GM12878 (cell line): ENCODE results near the gene RIPOR1. TPM values are rescaled to one million over a fixed set of nuclear protein-coding genes. Genes with fewer than 3 reads are reported as not detected.

Experiments
- ATAC-seq: fragments of 200-7000 bp; cut with Tn5 transposase; 3 replicates; pipeline ENCODE4 v1.9.1; 2020; ENCODE audit warnings: mild to moderate bottlenecking, moderate library complexity
- BruUV-seq: library from RNA; stranded (reverse); fragments of 400-500 nt; replicated peaks from 2 replicates; lab custom pipeline; 2021; lab: Mats Ljungman, UMichigan
- CTCF ChIA-PET: fragments of 300-600 bp; sonication (Branson Sonifier 250); formaldehyde crosslinking; extraction: SDS; loops from one replicate; lab custom pipeline; 2021; ENCODE audit warnings: inconsistent platforms; lab: Yijun Ruan, JAX
- POLR2A ChIA-PET: fragments of 350-600 bp; formaldehyde crosslinking; extraction: SDS; loops from one replicate; lab custom pipeline; 2021; ENCODE audit warnings: inconsistent platforms; lab: Charles Lee
- RAD21 ChIA-PET: fragments of 300-600 bp; sonication (Branson Sonifier 250); formaldehyde crosslinking; loops from one replicate; lab custom pipeline; 2023; ENCODE audit warnings: antibody characterized with exemption; ENCODE audit not compliant: unreplicated experiment; lab: Charles Lee
- SMC1A ChIA-PET: fragments of 300-600 bp; sonication (Branson Sonifier 250); formaldehyde crosslinking; loops from one replicate; lab custom pipeline; 2023; ENCODE audit not compliant: unreplicated experiment, uncharacterized antibody; lab: Charles Lee
- DNase-seq: peaks from one replicate; pipeline ENCODE4 v3.0.0-alpha.2; 2011; ENCODE audit warnings: low read depth, low spot score
- FAIRE-seq: peaks from 3 replicates; lab custom pipeline; 2011; peaks lifted over from hg19 to GRCh38; lab: Jason Lieb, UNC
- H2AFZ ChIP-seq: 2 replicates; pipeline ENCODE4 v1.6.0; 2011; ENCODE audit warnings: low read depth, low read length, control low read depth; ENCODE audit not compliant: control insufficient read depth
- H3K27ac ChIP-seq: 2 replicates; pipeline ENCODE4 v1.5.1; 2011; ENCODE audit warnings: control low read depth; ENCODE audit not compliant: control insufficient read depth, insufficient read depth
- H3K27me3 ChIP-seq, 2 experiments: replicated peaks in 1 of 2; 2 replicates each; pipeline versions ENCODE4 v1.6.0 to v1.6.1; 2011; ENCODE audit warnings: low read length in 1 of 2; ENCODE audit not compliant: control insufficient read depth in 2 of 2, insufficient read depth in 2 of 2
- H3K36me3 ChIP-seq, 2 experiments: 2 replicates each; pipeline ENCODE4 v1.5.1; 2011; ENCODE audit warnings: low read length in 1 of 2; ENCODE audit not compliant: control insufficient read depth in 2 of 2, insufficient read depth in 2 of 2
- H3K4me1 ChIP-seq: 2 replicates; pipeline ENCODE4 v1.6.1; 2011; ENCODE audit warnings: mild to moderate bottlenecking, low read length, moderate library complexity, mixed read lengths; ENCODE audit not compliant: control insufficient read depth, insufficient read depth
- H3K4me2 ChIP-seq: 2 replicates; pipeline ENCODE4 v1.6.0; 2011; ENCODE audit warnings: control low read depth; ENCODE audit not compliant: control insufficient read depth, insufficient read depth
- H3K4me3 ChIP-seq: fragments of 200-600 bp; sonication (generic); 2 replicates; pipeline ENCODE4 v1.5.1; 2016
- H3K79me2 ChIP-seq: 2 replicates; pipeline ENCODE4 v1.6.0; 2011; ENCODE audit warnings: low read length; ENCODE audit not compliant: control insufficient read depth, insufficient read depth
- H3K9ac ChIP-seq: 2 replicates; pipeline ENCODE4 v1.8.0; 2011; ENCODE audit warnings: low read length, control low read depth, mixed read lengths; ENCODE audit not compliant: control insufficient read depth, insufficient read depth
- H3K9me3 ChIP-seq: replicated peaks from 3 replicates; pipeline ENCODE4 v1.5.1; 2011; ENCODE audit warnings: mild to moderate bottlenecking, low read length; ENCODE audit not compliant: control insufficient read depth, insufficient read depth
- H4K20me1 ChIP-seq: 2 replicates; pipeline ENCODE4 v1.6.0; 2011; ENCODE audit not compliant: control insufficient read depth, insufficient read depth
- CEBPB ChIP-seq, 2 experiments: fragments of 150-350 bp in 1 of 2; IDR thresholded peaks; 2 replicates each; pipeline ENCODE4 v1.6.1; 2012 to 2014; ENCODE audit warnings: low read depth in 2 of 2, low read length in 2 of 2, borderline replicate concordance in 1 of 2, inconsistent platforms in 1 of 2
- CREB1 ChIP-seq: IDR thresholded peaks from 2 replicates; pipeline ENCODE4 v1.6.1; 2012; ENCODE audit warnings: low read depth, mild to moderate bottlenecking, inconsistent platforms
- EZH2 ChIP-seq: IDR thresholded peaks from 2 replicates; pipeline ENCODE4 v1.6.1; 2012; ENCODE audit warnings: low read depth, mild to moderate bottlenecking, control low read depth, inconsistent platforms, low read length, borderline replicate concordance; ENCODE audit not compliant: control insufficient read depth
- RB1 ChIP-seq: fragments of 450-650 bp; formaldehyde crosslinking; IDR thresholded peaks from 2 replicates; pipeline ENCODE4 v1.6.1; 2017; ENCODE audit warnings: mild to moderate bottlenecking, borderline replicate concordance
- SMARCA5 ChIP-seq: fragments of 450-650 bp; IDR thresholded peaks from 2 replicates; pipeline ENCODE4 v1.6.1; 2017; ENCODE audit warnings: mild to moderate bottlenecking
- ZSCAN29 ChIP-seq: fragments of 450-650 bp; IDR thresholded peaks from 2 replicates; pipeline ENCODE4 v1.6.1; 2017; ENCODE audit warnings: mild to moderate bottlenecking, moderate library complexity
- whole genome bisulfite sequencing: methylation state at CpG from one replicate; pipeline ENCODE4 v1.1.6; 2016; ENCODE audit warnings: low lambda C conversion rate; ENCODE audit not compliant: insufficient replicate concordance, insufficient coverage; ENCODE audit errors: missing lambda C conversion rate; 5-methylcytosine and 5-hydroxymethylcytosine counted together
- in situ Hi-C: fragments of 300-500 bp; cut with MboI; formaldehyde crosslinking; loops from 9 replicates; pipeline ENCODE4 v1.14.3; 2018; ENCODE audit warnings: mixed read lengths
- intact Hi-C: fragments of 100-400 bp; cut with micrococcal nuclease; formaldehyde crosslinking; loops from one replicate; pipeline ENCODE4 v1.14.2; 2022; ENCODE audit not compliant: unreplicated experiment
- polyA plus RNA-seq, 11 experiments: library from polyadenylated mRNA; depleted of rRNA in 4 of 11; unstranded in 6 of 11; stranded (reverse) in 5 of 11; fragments of >200 nt; fragmentation: Nextera tagmentation in 4 of 11; fragmentation: Illumina TruSeq in 1 of 11; extraction: Ambion mirVana in 4 of 11; extraction: Trizol in 1 of 11; gene quantifications; 1 replicate in 1 of 11; 2 replicates in 10 of 11; pipeline versions ENCODE4 v1.2.1 to v1.2.3, GENCODE V29; 2011 to 2016; ENCODE audit warnings: inconsistent platforms in 2 of 11, missing spikeins in 2 of 11, low read depth in 1 of 11
- total RNA-seq, 4 experiments: library from RNA; depleted of rRNA in 3 of 4; stranded (reverse); fragments of >200 nt in 3 of 4; fragmentation: Illumina TruSeq in 1 of 4; extraction: Trizol in 1 of 4; gene quantifications; 2 replicates each; pipeline versions ENCODE4 v1.2.1 to v1.2.3, GENCODE V29; 2013 to 2021

Gene RIPOR1
- total and polyA plus RNA-seq, 10 of the 15 experiments (the other 5 are each of a cell fraction or from before 2014, with no cell fraction given), result 0.13 to 28.5 (median 7.0) TPM

DNA sequence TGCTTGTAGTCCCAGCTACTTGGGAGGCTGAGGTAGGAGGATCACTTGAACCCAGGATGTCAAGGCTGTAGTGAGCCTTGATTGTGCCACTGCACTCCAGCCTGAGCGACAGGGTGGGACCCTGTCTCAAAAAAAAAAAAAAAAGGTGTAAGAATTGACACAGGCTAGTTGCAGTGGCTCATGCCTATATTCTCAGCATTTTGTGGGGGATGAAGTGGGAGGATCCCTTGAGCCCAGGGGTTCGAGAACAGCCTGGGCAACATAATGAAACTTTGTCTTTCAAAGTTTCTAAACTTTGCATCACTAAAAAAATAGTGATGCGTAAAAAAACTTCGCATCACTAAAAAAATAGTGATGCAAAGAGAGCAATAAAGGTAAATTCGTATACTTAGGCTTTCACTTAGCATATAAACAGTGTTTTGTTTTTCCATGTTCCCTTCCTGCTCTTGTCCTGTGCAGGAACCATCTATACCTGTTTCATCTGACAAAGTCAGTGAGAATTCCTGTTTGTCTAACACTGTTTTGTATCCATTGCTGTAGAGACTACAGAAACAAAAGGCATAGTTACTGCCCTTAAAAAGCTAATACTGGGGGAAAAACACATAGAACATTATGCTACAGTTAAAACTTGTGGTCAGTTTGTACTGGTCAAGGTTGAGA lies 65.8 kb downstream of the RIPOR1 start:
- ATAC-seq (no peak), DNase-seq (no peak), FAIRE-seq (no peak)
- Histone ChIP-seq H3K4me2 (no peak overlapping the region), H3K4me3 (no peak overlapping the region), H3K27ac (no peak overlapping the region), H3K4me1 (no peaks in the 10 kb centered on the region), H4K20me1 (no peaks in the 10 kb centered on the region), H3K27me3 (no peaks in the 10 kb centered on the region), H2AFZ (no peak overlapping the region), H3K36me3 (peaks cover 5 to 12% of the 10 kb centered on the region in 2 experiments), H3K9ac (no peak overlapping the region), H3K79me2 (peaks cover 29% of the 10 kb centered on the region), H3K9me3 (no peaks in the 10 kb centered on the region)
- POLR2A ChIA-PET, result interaction anchor here (0.5 to 0.7 kb wide), 3 partner anchors 38 to 216 kb away, joined by 3 to 4 read pairs (median 3); no protein-coding TSS in a partner anchor
- SMC1A ChIA-PET, result interaction anchor here (1.0 to 1.6 kb wide), 2 partner anchors 19 to 30 kb away, joined by 4 read pairs; no protein-coding TSS in a partner anchor
- WGBS, result 79% methylated on average over 4 of the region's 5 CpGs
- CTCF ChIA-PET, result interaction anchor here (0.8 to 1.6 kb wide), 6 partner anchors 13 to 147 kb away, joined by 3 to 4 read pairs (median 3); partner anchors contain the start of gene CARMIL2
- RAD21 ChIA-PET, result interaction anchor here (0.6 kb wide), 1 partner anchor 281 kb away, joined by 3 read pairs; no protein-coding TSS in a partner anchor
- in situ Hi-C loops, result no loop called here
- no peak for TF ChIP-seq CEBPB (IDR thresholded peaks at IDR 0.05; ENCODE audit: borderline replicate concordance in 1 of 2, low read depth in 2 of 2, low read length in 2 of 2)
- TF ChIP-seq CREB1, result no peak
- TF ChIP-seq ZSCAN29, result no peak
- TF ChIP-seq SMARCA5, result no peak
- TF ChIP-seq RB1, result no peak
- no peak for TF ChIP-seq EZH2
- intact Hi-C loops, result no loop called here
- BruUV-seq, result no TSS peak
